CD4-positive, alpha-beta T cell treated with Interleukin-4 for 4 hours (primary cell): ENCODE results near the gene SPTB.

Source experiments
- DNase-seq: peaks from one replicate; pipeline ENCODE4 v3.0.0-alpha.2; 2020

The SPTB gene

DNA sequence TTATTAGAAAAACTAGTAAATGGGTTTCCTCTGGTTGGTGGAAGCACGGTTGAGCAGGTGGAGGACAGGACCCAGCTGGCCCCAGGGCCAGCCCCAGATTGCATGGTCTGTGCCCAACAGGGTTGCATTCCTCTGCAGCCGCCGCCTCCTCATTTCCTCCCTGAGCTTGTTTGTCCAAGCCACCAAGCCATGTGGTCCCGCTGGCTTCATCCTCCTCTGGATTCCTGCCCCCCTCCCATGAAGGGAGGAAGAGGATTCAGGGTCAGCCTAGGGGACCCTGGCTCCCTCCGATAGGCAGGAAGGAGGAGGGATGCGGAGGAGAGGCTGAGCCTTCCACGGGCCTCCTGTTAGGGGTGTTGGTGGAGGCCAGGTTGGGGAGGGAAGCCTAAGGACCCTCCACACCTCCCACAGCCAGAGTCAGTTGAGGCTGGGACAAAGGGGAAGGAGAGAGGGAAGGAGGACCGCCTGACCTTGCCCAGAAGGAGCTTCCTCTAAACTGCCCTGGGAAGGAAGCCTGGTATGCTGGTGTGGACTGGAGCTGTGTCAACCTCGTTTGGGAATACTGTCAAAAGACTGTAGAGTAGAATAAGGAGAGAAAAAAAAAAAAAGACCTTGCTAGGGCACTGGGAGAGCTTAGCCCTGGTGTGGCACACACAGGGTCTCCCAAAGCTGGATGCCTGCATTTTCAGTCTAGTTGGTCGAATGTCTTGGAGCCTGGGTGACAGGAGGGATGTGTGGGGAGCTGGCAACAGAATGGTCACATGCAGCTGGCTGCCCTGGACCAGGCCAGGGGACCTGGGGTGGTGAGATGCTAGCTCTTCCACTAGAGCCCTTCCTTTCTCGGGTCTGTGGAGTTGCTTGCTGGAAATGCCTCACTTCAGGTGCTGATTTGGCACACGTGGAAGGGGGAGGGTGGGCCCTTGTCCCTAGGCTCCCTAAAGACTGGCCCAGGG is 133.1 kb downstream of the SPTB start:
- no peak for DNase-seq

- DNase-seq = no peak
These were observed 134.1 kb downstream of the SPTB start for GRCh38 chr14:64745511-64746091.

GRCh38 chr14:64743061-64743460 is 136.6 kb downstream of the SPTB start:
- no peak for DNase-seq

- no peak for DNase-seq
These were observed 137.7 kb downstream of the SPTB start for GRCh38 chr14:64741961-64742360.

DNA sequence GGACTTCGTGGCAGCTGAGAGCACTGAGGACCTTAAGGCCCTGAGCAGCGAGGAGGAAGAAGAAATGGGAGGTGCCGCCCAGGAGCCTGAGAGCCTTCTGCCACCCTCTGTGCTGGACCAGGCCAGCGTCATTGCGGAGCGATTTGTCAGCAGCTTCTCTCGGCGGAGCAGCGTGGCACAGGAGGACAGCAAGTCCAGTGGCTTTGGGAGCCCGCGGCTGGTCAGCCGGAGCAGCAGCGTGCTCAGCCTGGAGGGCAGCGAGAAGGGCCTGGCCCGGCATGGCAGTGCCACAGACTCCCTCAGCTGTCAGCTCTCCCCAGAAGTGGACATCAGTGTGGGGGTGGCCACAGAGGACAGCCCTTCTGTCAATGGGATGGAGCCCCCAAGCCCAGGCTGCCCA is 138.5 kb downstream of the SPTB start:
- DNase-seq = no peak

GRCh38 chr14:64738281-64738804 is 141.4 kb downstream of the SPTB start:
- DNase-seq = no peak

GRCh38 chr14:64737391-64738280 is 142.1 kb downstream of the SPTB start:
- DNase-seq = no peak

GRCh38 chr14:64736271-64737169 is 143.2 kb downstream of the SPTB start:
- DNase-seq = no peak

DNA sequence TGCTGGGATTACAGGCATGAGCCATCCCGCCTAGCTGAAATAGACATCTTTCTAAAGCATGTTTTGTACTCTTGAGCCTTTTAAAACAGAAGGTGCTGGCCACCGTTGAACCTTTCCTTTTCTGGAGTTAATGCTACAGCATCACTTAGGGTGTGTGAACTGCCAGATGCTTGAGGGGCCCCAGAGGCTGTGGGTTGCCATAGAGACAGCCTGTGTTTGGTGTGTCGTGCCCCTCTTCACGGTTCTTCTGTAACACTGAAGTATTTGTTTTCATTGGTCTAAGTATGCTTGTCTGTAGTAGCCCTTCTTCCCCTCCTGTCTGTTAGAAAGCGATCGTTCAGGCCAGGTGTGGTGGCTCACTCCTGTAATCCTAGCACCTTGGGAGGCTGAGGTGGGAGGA is 144.7 kb downstream of the SPTB start:
- DNase-seq = peak; percentile 37

GRCh38 chr14:64733899-64734298 is 145.8 kb downstream of the SPTB start:
- no peak for DNase-seq

DNA sequence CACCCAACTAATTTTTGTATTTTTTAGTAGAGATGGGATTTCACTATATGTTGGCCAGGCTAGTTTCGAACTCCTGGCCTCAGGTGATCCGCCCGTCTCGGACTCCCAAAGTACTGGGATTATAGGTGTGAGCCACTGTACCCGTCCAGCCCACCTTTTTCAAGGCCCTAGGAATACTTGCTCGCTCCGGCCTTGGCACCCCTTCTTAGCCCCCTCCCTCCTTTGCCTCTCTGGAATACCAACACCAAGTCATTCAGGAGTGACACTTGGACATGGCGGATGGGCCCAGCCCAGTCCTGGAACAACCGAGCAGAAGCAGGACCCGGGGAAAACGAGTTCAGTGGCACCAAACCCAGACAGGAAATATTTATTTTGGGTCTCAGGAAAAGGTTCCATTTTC is 146.4 kb downstream of the SPTB start:
- DNase-seq = no peak

- DNase-seq = no peak
These were observed 147.1 kb downstream of the SPTB start for GRCh38 chr14:64732536-64733120.

DNA sequence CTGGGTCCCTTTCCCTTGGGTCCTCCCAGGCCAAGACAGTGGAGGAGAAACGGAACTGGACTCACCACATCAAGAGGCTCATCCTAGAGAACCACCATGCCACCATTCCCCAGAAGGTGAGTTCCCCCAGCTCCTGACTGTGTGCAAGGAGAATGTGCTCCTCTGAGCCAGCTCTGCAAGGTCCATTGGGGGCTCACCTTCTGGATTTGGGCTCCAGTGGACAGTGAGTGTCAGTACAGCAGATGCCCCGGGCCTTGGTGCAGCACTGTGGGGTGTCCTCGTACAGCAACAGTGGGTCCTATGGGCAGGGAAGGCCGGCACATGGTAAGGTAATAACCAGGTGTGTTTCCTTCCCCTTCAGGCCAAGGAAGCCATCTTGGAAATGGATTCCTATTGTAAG is 147.6 kb downstream of the SPTB start:
- DNase-seq = no peak

DNA sequence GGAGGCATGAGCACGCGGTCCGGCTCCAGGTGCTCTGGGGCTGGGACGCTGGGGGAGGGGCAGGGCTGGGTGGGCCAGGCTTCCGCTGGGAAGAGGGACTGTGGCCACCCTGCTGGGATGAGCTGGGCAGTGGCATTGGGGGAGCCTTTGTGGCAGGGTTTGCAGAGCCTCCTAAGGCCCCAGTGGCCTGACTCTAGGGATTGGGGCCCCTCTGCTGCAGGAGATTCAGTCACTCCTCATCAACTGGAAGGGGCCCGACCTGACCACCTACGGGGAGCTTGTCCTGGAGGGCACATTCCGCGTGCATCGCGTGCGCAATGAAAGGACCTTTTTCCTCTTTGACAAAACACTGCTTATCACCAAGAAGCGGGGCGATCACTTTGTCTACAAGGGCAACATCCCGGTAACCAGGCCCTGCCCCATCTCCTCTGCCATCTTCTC is 148.5 kb downstream of the SPTB start:
- DNase-seq = no peak

- DNase-seq = no peak
These were observed 149.0 kb downstream of the SPTB start for GRCh38 chr14:64730681-64731080.

DNA sequence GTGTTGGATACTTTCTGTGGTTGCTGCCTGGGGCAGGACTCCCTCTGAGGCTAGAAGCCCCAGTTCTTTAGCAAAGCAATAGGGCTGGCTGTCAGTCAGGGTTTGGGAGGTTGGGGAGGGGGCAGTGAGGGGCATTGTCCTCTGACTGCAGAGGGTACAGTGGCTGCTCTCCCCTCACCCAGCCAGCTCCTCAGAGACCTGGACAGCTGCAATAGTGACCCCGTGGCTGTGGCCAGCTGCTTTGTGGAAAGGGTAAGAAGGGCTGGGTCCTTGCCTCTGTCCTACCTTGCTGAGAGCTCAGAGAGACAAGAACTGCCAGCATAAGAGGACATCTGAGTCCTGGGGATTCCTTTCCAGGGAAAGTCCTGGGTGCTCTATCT is 149.7 kb downstream of the SPTB start:
- DNase-seq = no peak

- DNase-seq = no peak
These were observed 150.2 kb downstream of the SPTB start for GRCh38 chr14:64729386-64730060.

DNA sequence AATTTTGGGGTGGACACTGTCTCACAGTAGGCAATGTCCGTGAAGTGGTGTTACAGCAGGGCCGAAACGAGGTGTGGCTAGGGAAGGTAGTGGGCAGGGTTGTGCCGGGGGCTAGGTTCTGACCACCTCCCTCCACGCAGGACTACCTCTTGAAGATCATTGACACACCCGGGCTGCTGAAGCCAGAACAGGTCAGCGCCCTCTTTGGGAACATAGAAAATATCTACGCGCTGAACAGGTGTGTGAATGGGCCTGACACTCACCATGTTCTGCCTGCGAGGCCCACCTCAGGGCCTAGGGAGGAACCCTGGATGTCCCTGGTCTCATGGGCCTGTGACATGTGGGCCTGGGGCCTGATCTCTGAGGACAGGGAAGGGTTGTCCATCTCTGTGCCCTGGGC is 150.9 kb downstream of the SPTB start:
- DNase-seq = no peak

DNA sequence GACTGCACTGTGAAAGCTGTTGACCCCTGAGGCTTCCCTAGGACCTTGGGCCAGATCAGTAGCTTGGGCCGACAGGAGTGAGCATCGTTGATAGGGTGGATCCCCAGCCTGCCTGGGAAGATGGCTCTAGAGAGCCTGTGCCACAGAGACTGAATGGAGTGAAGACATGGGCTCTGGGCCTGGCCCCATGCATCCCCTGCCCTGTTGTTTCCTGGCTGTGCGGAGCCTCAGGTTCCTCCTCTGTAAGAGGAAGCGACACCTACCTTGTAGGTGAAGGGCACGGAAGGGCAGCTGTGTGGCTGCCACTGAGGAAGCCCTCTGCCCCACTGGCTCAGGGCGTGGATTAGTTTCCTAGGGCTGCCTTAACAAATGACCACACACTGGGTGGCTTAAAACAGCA is 151.6 kb downstream of the SPTB start:
- DNase-seq = no peak

DNA sequence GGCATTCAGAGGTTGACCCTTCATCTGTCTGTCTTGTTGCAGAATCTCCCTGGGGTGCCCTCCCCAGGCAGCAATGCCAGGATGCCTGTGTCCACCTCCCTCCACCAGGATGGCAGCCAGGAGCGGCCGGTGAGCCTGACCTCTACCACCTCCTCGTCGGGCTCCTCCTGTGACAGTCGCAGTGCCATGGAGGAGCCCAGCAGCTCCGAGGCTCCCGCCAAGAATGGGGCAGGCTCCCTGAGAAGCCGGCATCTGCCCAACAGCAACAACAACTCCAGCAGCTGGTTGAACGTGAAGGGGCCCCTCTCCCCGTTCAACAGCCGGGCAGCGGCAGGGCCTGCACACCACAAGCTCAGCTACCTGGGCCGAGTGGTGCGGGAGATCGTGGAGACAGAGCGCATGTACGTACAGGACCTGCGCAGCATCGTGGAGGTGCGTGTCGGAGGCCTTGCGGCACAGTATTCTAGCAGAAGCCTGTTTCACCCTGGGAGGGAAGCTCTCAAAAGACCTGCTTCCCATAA is 152.1 kb downstream of the SPTB start:
- DNase-seq = no peak

- peak; percentile 76 for DNase-seq
These were observed 153.2 kb downstream of the SPTB start for GRCh38 chr14:64726585-64726890.
